ENCODE measurements around the gene IL33.
A peak's percentile ranks its signal among the peaks of the same experiment; 100 is the strongest.
"Not testable (repeated sequence)": the region's sequence is repeated elsewhere in the genome, so short reads cannot be mapped to it uniquely, and the experiment has no call there.

IL33 gene

GRCh38 chr9:6215562-6215961 is at the start of gene IL33:
Gene IL33, plus strand, starts transcription at chr9:6215807. Its CDS starts 25,888 bp downstream, at chr9:6241695.
- DNase-seq: peak in 5 of 56 donors; percentile 1 to 38 (median 15)

GRCh38 chr9:6171667-6172066 is 43.9 kb upstream of the IL33 start:
- no peak for DNase-seq

- no peak for DNase-seq
These were observed 41.7 kb upstream of the IL33 start for GRCh38 chr9:6173914-6174313.

- not testable (repeated sequence) for DNase-seq
These were observed 32.9 kb upstream of the IL33 start for GRCh38 chr9:6182549-6183226.

- DNase-seq: no peak
These were observed 32.4 kb upstream of the IL33 start for GRCh38 chr9:6183227-6183551.

GRCh38 chr9:6183627-6184026 is 32.0 kb upstream of the IL33 start:
- DNase-seq: no peak

GRCh38 chr9:6184749-6185645 is 30.6 kb upstream of the IL33 start:
- DNase-seq: no peak

GRCh38 chr9:6186691-6187090 is 28.9 kb upstream of the IL33 start:
- DNase-seq: no peak

- DNase-seq: no peak
These were observed 28.3 kb upstream of the IL33 start for GRCh38 chr9:6187272-6187671.

GRCh38 chr9:6188466-6188865 is 27.1 kb upstream of the IL33 start:
- no peak for DNase-seq

GRCh38 chr9:6188906-6189305 is 26.7 kb upstream of the IL33 start:
- DNase-seq: no peak

- no peak for DNase-seq
These were observed 20.7 kb upstream of the IL33 start for GRCh38 chr9:6194934-6195333.

GRCh38 chr9:6195714-6196360 is 19.8 kb upstream of the IL33 start:
- no peak for DNase-seq

GRCh38 chr9:6197330-6197729 is 18.3 kb upstream of the IL33 start:
- DNase-seq: no peak

- no peak for DNase-seq
These were observed 17.4 kb upstream of the IL33 start for GRCh38 chr9:6198251-6198650.

- no peak for DNase-seq
These were observed 16.0 kb upstream of the IL33 start for GRCh38 chr9:6199596-6199995.

- DNase-seq: no peak
These were observed 14.8 kb upstream of the IL33 start for GRCh38 chr9:6200761-6201160.

GRCh38 chr9:6209966-6210365 is 5.6 kb upstream of the IL33 start:
- no peak for DNase-seq

GRCh38 chr9:6212722-6213375 is 2.8 kb upstream of the IL33 start:
- DNase-seq: no peak

GRCh38 chr9:6214434-6214833 is 1.2 kb upstream of the IL33 start:
- no peak for DNase-seq

- no peak for DNase-seq
These were observed 704 bp upstream of the IL33 start for GRCh38 chr9:6214903-6215302.

- no peak for DNase-seq
These were observed 395 bp downstream of the IL33 start for GRCh38 chr9:6216002-6216401.

Measured in amygdala (tissue), 56 donors.